HEK293T (cell line): ENCODE results near the gene C2orf76.
A peak's percentile ranks its signal among the peaks of the same experiment; 100 is the strongest.

Experiments used
- CTCF ChIA-PET: fragments of 350-600 bp; formaldehyde crosslinking; extraction: SDS; loops from one replicate; lab custom pipeline; 2021; ENCODE audit warnings: antibody characterized with exemption, inconsistent platforms; lab: Yijun Ruan, JAX
- POLR2A ChIA-PET: fragments of 350-600 bp; formaldehyde crosslinking; extraction: SDS; loops from one replicate; lab custom pipeline; 2020; ENCODE audit warnings: antibody characterized with exemption, inconsistent platforms; lab: Yijun Ruan, JAX
- DNase-seq: peaks from one replicate; pipeline ENCODE4 v3.0.0; 2012; ENCODE audit warnings: mixed read lengths; ENCODE audit errors: extremely low spot score
- ARNT ChIP-seq: fragments of 450-650 bp; IDR thresholded peaks from 2 replicates; pipeline ENCODE4 v1.6.1; 2017; ENCODE audit warnings: mild to moderate bottlenecking
- BHLHE40 ChIP-seq: fragments of 450-650 bp; IDR thresholded peaks from 2 replicates; pipeline ENCODE4 v1.6.1; 2016; ENCODE audit warnings: mild to moderate bottlenecking, moderate library complexity, borderline replicate concordance
- CTBP1 ChIP-seq: fragments of 450-650 bp; IDR thresholded peaks from 2 replicates; pipeline ENCODE4 v1.6.1; 2016; ENCODE audit warnings: borderline replicate concordance
- ELF4 ChIP-seq: fragments of 450-650 bp; IDR thresholded peaks from 2 replicates; pipeline ENCODE4 v1.6.1; 2017; ENCODE audit warnings: antibody characterized with exemption
- FOXA1 ChIP-seq: fragments of 450-650 bp; IDR thresholded peaks from 2 replicates; pipeline ENCODE4 v1.6.1; 2016; ENCODE audit warnings: mild to moderate bottlenecking
- FOXK2 ChIP-seq: fragments of 450-650 bp; IDR thresholded peaks from 2 replicates; pipeline ENCODE4 v1.6.1; 2016; ENCODE audit warnings: mild to moderate bottlenecking
- FOXM1 ChIP-seq: fragments of 450-650 bp; IDR thresholded peaks from 2 replicates; pipeline ENCODE4 v1.6.1; 2017; ENCODE audit warnings: mild to moderate bottlenecking, borderline replicate concordance
- HDGF ChIP-seq: fragments of 450-650 bp; IDR thresholded peaks from 2 replicates; pipeline ENCODE4 v1.6.1; 2017; ENCODE audit warnings: antibody characterized with exemption, borderline replicate concordance
- L3MBTL2 ChIP-seq: fragments of 450-650 bp; conservative IDR thresholded peaks from 2 replicates; pipeline ENCODE4 v1.6.1; 2016; ENCODE audit warnings: mild to moderate bottlenecking
- LEF1 ChIP-seq: fragments of 450-650 bp; IDR thresholded peaks from 2 replicates; pipeline ENCODE4 v1.6.1; 2017; ENCODE audit warnings: mild to moderate bottlenecking, borderline replicate concordance
- NFRKB ChIP-seq: fragments of 450-650 bp; IDR thresholded peaks from 2 replicates; pipeline ENCODE4 v1.6.1; 2016; ENCODE audit warnings: mild to moderate bottlenecking, moderate library complexity
- SP1 ChIP-seq: fragments of 450-650 bp; IDR thresholded peaks from 2 replicates; pipeline ENCODE4 v1.6.1; 2017
- SUZ12 ChIP-seq: fragments of 450-650 bp; IDR thresholded peaks from 2 replicates; pipeline ENCODE4 v1.6.1; 2016; ENCODE audit warnings: mild to moderate bottlenecking
- TARDBP ChIP-seq: fragments of 450-650 bp; IDR thresholded peaks from 2 replicates; pipeline ENCODE4 v1.6.1; 2016
- ZNF384 ChIP-seq: fragments of 450-650 bp; IDR thresholded peaks from 2 replicates; pipeline ENCODE4 v1.6.1; 2016
- TF ChIP-seq, protein P1 (sequence below): fragments of 450-650 bp; IDR thresholded peaks from 2 replicates; pipeline ENCODE4 v1.6.1; 2016

C2orf76 gene

DNA sequence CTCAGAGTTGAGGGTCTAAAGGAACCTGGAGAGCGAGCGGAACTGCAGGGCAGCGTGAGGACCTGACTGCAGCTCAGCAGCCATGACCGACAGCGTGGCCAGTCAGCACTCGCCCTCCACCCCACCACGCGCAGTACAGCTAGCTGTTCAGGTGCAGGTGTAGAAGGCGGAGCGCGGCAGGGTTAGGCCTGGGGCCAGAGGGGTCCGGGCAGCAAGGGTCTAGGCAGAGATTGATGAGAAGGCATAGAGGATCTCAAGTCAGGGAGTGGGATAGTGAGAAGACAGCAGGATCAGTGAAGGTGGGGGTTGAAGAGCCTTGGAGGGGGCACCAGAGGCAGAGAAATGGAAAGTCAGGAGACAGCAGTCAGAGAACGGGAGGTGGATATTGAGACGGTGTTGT, 72.0 kb downstream of the C2orf76 start:
- CTCF ChIA-PET = no interaction called here
- POLR2A ChIA-PET = interaction anchor here (1.4 kb wide), 1 partner anchor 9 kb away, joined by 5 read pairs; no protein-coding TSS in a partner anchor
- TF ChIP-seq FOXA1 (no peak), FOXK2 (no peak), BHLHE40 (no peak), LEF1 (no peak), SUZ12 (no peak), L3MBTL2 (no peak), NFRKB (no peak), TARDBP (no peak), ARNT (no peak), ZNF384 (no peak), CTBP1 (no peak), SP1 (no peak), FOXM1 (no peak), HDGF (no peak)
- TF ChIP-seq, protein P1, sequence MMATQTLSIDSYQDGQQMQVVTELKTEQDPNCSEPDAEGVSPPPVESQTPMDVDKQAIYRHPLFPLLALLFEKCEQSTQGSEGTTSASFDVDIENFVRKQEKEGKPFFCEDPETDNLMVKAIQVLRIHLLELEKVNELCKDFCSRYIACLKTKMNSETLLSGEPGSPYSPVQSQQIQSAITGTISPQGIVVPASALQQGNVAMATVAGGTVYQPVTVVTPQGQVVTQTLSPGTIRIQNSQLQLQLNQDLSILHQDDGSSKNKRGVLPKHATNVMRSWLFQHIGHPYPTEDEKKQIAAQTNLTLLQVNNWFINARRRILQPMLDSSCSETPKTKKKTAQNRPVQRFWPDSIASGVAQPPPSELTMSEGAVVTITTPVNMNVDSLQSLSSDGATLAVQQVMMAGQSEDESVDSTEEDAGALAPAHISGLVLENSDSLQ = no peak
- no peak for DNase-seq

DNA sequence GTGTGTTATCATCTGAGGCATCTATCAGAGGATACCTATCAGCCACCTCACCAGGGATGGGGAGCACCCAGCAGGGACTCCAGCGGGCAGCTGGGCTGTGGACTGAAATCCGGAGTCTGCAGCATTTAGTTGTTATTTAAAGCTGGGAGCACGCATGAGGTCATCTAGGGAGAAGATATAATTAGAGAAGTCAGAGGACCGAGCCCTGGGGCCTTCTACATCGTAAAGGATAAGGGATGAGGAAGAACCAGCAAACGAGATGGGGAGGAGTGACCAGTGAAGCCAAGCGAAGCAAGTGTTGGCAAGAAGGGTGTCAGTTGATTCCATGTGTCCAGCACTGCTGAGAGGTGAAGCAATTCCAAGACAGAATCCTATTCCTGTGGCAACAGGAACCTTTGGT, 72.7 kb downstream of the C2orf76 start:
- DNase-seq = no peak
- TF ChIP-seq ELF4 (no peak), TARDBP (no peak), FOXA1 (no peak), HDGF (no peak), SP1 (no peak), FOXK2 (no peak), ARNT (no peak), ZNF384 (no peak), NFRKB (no peak), L3MBTL2 (no peak), FOXM1 (no peak), BHLHE40 (no peak), LEF1 (no peak), CTBP1 (no peak), SUZ12 (no peak)
- TF ChIP-seq, protein P1 = no peak
- CTCF ChIA-PET = no interaction called here
- POLR2A ChIA-PET = interaction anchor here (1.4 kb wide), 1 partner anchor 10 kb away, joined by 5 read pairs; no protein-coding TSS in a partner anchor

DNA sequence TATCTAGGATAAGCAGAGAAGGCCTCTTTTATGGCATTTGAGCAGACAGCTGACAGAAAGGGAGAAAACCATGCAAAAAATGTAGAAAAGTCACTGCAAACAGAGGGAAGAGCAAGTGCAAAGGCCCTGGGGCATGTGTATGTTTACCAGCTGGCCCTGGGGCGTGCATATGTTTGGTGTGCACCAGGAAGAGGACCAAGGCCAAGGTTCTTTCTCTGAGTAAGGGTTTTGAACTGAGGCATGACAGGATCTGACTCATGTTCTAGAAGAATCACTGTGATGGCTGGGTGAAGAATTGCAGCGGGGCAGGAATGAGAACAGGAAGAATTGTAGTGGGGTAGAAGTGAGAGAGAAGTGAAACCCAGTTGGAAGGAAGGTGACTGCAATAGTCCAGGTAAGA, 73.4 kb downstream of the C2orf76 start:
- ChIA-PET CTCF (no interaction called here), POLR2A (no interaction called here)
- no peak for TF ChIP-seq BHLHE40
- no peak for TF ChIP-seq CTBP1
- TF ChIP-seq HDGF = no peak
- no peak for TF ChIP-seq TARDBP
- TF ChIP-seq, protein P1 = no peak
- TF ChIP-seq ELF4 = no peak
- no peak for TF ChIP-seq SP1
- no peak for TF ChIP-seq FOXM1
- TF ChIP-seq ARNT = no peak
- TF ChIP-seq LEF1 = no peak
- TF ChIP-seq L3MBTL2 = no peak
- TF ChIP-seq ZNF384 = no peak
- no peak for TF ChIP-seq SUZ12
- no peak for TF ChIP-seq FOXA1
- no peak for TF ChIP-seq NFRKB
- DNase-seq = no peak

DNA sequence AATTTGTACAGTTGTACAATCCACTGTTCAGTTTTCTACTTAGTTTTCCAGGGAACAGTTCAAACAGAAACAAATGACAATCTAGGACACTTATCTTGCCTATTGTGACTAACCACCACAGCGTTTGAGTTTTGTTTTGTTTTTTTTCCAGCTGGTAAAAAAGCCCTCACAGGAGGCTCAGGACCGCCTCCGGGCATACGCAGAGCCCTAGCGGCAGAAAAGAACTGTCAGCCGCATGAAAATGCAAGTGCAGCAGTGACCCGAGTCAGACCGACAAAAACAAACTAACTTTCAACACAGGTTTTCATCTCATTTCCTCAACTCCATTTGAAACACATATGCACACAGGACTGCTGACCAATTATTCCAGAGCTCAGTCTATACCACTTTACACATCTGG, 74.4 kb downstream of the C2orf76 start:
- ChIA-PET POLR2A (no interaction called here), CTCF (interaction anchor here (0.7 to 1.2 kb wide), 4 partner anchors 12 to 80 kb away, joined by 3 to 4 read pairs (median 3); no protein-coding TSS in a partner anchor)
- no peak for TF ChIP-seq L3MBTL2
- TF ChIP-seq CTBP1 = no peak
- no peak for TF ChIP-seq ARNT
- DNase-seq = peak; percentile 32

DNA sequence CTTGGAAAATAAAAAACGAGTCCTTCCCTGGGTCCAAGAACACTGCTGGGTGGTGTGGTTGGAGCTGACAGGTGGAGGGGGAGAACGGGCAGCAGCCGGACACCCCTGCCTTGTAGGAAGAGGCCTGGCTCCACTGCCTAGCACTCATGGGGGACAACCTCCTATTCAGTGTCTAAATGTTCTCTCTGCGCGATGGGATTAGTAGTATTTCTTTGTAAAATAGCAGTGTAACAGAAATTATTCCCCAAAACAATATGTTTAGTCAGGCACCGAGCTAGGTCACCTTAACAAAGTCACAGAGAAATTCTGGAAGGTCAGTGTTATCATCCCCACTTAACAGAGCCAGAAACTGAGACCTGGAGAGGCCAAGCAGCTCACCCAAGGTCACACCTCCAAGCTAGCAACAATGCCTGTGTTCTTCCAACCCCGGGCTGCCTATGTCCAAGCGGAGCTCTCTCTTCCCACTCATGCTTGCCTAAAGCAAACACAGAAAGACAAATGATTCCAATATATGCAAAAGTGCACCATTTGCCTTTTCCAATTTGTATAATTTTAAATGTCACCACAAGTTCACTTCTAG, 75.0 kb downstream of the C2orf76 start:
- no peak for DNase-seq
- ChIA-PET CTCF (interaction anchor here (0.6 to 1.6 kb wide), 6 partner anchors 10 to 80 kb away, joined by 3 to 4 read pairs (median 3); no protein-coding TSS in a partner anchor), POLR2A (no interaction called here)
- TF ChIP-seq, protein P1 = no peak
- TF ChIP-seq ELF4 = no peak
- TF ChIP-seq FOXM1 = no peak
- no peak for TF ChIP-seq SP1
- TF ChIP-seq SUZ12 = no peak
- TF ChIP-seq TARDBP = no peak
- no peak for TF ChIP-seq CTBP1
- no peak for TF ChIP-seq ZNF384
- no peak for TF ChIP-seq HDGF
- TF ChIP-seq LEF1 = no peak
- no peak for TF ChIP-seq FOXA1
- no peak for TF ChIP-seq FOXK2
- TF ChIP-seq NFRKB = no peak
- TF ChIP-seq ARNT = no peak
- no peak for TF ChIP-seq BHLHE40
- TF ChIP-seq L3MBTL2 = no peak
